Right lobe of liver (tissue), 4 donors: ENCODE data around the gene CCL7.

Experiments used
- CTCF ChIP-seq, 4 donors: fragments of 200-600 bp in 3 of 4; fragments of 450-650 bp in 1 of 4; IDR thresholded peaks; one replicate each; pipeline versions ENCODE4 v1.5.1 to v1.8.0; 2016 to 2022; ENCODE audit warnings: antibody characterized with exemption in 4 of 4, mild to moderate bottlenecking in 2 of 4
- POLR2A ChIP-seq: fragments of 450-650 bp; IDR thresholded peaks from one replicate; pipeline ENCODE4 v1.6.1; 2017; ENCODE audit warnings: antibody characterized with exemption, mild to moderate bottlenecking
- donor health status: DM: no; HTN: no; CAD: no.
- donor health status: DM: no; HTN: no; CAD: no.
- donor health status: DM: no; HTN: yes; CAD: no.

- TF ChIP-seq POLR2A (no peak), CTCF (IDR thresholded peaks at IDR 0.05) (no peak)
Observed at GRCh38 chr17:34312080-34312479, 42.1 kb downstream of the CCL7 start.
